ENCODE data around the gene TBC1D22A.
A peak's percentile ranks its signal among the peaks of the same experiment; 100 is the strongest.

Gene TBC1D22A

DNA sequence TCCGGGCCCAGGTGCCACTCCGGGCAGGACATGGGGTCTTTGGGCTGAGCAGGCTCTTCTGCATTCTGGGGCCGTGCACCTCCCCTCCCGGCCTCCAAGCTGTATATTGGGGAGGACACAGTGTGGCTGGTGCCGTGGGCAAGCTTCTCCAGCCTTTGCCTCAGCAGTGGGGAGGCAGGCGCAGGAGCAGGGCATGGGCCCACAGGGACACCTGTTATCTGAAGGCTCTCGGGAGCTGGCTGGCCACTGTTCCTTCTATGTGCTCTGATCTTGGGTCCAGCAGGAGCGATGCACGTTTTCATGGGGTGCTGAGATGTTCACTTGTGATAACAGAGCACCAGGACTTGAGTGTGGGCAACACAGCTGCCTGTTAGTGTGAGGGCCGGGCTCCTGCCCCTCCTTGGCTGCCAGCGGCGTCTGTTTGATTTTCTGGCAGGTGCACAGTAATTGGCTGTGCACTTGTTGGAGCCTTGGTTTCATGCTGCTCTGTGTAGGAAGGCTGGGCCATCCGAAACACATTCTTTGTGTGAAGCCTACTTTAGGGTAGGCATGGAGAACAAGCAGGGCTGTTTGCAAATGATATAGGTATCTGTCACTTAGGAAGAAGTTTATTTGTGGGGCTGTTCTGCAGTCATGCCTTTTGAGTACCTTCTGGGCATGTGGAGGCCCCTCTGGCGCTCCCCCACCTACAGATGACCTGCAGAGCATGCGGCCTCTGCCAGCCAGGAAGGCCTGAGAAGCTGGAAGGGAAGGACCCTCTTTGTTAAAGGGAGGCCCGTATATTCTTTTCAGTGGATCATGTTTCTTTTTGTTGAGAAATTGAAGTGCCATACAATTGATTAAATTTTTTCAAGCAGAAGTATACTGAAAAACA is 201.5 kb downstream of the TBC1D22A start:
- DNase-seq, result no peak

DNA sequence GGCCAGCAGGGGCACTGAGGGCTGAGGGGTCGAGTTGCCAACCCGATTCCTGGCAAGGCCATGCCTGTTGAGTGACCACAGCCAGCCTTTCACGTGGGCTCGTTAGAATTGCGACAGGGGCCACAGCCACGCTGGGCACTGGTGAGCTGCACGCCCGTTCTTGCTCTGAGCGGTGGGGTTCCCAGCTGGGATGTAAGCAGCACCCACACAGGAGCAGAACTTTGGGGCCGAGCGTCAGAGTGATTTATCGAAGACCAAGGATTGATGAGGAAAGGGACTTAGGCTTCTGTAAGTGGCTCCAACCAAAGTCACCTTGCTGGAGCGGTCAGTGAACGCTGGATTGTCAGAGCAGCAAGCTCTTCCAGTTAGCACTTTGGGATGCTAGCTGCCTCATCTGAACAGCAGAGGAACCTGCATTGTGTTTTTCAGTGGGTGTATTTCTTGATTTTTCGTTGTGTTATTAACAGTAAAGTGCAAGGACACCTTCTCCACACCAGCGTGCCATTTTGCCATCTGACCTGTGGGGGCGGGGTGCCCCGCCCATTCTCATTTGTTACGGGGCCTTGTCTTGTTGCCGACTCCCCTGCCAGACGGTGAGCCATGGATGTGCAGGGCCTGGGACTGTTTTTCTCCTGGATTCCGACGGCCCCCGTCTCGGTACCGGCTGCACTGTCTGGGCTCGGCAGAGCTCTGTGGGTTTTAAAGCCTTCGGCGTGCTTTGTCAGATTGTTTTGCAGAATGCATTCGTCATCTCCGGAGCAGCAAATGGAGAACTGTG is 202.5 kb downstream of the TBC1D22A start:
- DNase-seq, result no peak

DNA sequence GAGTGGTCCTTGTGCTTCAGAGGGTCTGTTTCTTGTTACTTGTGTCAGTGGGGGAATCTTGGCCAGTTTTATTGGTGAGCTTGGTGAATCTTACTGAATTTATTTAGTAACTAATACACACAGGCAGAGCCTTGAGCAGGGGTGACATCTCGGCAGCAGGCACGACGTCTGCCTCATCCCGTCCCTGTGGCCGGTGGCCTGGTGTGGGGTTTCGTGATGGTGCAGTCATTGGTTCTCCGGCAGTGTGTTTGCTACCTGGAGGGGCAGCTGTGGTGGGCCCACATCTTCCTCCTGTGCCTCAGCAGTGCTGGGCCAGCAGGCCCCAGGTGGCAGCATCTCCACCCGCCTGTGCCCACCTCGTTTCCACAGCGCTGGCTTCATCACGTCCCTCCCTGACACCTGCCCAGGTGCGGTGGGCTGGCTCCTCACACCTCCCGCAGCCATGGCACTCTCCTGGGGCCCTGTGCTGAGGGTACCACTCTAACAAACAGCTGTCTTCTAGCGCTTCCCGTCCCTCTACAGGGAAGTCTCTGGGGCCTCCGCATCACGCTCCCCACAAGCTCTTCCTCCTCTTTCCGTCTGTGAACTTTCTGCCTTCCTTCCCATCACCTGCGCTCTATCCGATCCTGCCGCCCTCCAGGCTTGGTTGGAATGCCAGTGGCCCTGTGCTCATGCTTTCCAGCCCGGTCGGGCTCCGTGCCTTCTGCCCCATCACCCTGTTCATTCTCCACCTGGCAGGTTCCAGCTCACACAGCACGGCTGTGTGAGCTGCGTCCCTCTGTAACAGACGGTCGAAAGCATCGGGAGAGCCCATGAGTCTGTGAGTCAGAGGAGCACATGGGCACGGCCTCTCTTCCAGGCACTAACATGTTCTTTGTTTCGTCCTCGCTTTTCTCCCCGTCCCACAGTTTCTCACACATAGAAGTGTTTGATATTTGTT is 203.4 kb downstream of the TBC1D22A start:
- no peak for DNase-seq

DNA sequence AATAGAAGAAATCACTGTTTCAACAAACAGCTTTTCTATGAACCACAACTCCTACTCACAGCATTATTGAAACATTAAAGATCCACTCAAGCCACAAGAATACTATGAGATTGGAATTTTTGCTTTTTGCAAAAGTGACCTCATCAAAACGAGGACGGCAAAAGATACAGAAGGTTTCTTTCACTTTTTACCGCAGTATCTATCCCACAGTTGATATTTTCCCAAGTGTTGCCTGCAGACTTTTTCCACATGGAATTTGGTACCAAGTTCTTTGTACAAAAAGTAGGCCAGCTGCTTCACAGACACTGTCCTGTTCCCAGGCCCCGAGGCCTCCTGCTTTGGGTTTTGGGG is 204.0 kb downstream of the TBC1D22A start:
- DNase-seq, result no peak

DNA sequence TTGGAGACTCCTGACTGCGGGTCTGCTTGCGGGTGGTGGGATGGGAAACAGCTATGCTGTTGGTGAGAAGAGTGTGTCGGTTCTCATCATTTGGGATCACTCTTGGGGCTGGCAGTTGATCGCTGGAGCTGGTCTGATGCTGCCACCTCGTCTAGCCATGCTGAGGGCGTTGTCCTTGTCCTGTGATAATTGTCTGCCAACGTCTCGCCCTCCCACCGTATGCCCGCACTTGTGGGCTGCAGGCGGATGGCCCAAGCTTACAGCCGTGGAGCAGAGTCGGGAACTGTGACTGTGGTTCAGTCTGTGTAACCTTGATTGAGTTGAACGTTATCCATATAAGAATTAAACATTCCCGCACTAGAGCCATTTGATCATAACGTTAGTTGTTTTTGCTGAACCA is 204.4 kb downstream of the TBC1D22A start:
- DNase-seq, result no peak

DNA sequence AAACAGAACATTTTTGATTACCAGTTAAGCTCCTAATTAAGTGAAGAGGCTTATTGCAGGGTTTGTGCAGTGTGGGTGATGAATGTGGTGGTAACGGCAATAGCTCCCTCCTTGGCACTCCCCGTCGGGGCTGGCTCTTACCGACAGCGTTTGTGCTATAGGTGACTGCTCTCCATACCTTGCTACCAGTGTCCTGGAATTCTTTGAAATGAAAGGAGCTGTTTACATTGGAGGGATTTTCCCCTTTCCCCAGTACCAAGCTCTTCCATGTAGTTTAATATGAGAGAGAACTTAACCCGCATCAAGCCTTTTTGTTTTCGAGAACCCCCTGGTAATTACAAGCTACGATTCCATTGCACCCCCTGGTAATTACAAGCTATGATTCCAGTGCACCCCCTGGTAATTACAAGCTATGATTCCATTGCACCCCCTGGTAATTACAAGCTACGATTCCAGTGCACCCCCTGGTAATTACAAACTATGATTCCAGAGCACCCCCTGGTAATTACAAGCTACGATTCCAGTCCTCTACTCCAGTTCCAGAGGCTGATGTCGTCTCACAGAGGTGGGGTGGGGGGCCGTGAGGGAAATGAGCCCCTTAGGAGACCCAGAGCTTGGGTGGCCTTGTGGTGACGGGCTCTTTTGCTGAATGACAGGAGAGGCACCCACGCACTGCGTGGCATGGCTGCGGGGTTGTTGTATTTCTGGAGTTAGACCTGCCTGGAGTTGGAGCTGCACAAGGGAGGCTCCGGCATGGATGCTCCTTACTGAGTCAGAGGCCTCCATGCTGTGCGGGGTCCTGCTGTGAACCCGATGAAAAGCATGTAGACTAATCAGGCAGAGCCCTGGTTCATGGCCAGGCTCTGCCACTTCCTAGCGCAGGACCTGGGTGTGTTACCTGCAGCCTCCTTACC is 205.3 kb downstream of the TBC1D22A start:
- no peak for DNase-seq

DNA sequence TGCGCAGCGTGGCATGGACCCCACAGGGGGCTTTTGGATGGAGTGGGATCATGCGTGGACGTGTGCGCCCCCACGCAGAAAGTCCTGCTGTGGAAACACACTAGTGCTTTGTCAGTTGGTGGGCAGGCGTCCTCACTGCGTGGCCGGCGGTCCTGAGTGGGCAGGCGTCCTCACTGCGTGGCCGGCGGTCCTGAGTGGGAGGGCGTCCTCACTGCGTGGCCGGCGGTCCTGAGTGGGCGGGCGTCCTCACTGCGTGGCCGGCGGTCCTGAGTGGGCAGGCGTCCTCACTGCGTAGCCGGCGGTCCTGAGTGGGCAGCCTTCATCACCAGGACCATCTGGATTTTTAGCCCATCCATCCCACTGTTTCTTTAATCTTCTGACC is 205.9 kb downstream of the TBC1D22A start:
- no peak for DNase-seq

DNA sequence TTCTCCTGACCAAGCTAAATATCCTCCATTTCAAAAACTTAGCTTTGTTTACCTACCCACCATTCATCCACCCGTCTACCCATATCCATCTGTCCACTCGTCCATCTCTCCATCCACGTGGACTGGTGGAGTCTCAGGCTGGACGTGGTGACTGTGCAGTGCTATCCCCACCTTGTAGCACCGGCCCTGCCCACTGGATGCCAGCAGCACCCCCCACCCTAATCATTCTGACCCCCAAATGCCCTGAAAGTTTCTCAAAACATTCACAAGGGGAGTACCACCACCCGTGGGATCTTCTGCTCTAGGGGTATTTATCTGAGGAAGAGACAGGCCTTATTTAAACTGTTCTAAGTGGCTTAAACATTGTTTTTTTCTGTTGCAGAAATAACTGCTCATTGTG is 206.4 kb downstream of the TBC1D22A start:
- DNase-seq, result no peak

DNA sequence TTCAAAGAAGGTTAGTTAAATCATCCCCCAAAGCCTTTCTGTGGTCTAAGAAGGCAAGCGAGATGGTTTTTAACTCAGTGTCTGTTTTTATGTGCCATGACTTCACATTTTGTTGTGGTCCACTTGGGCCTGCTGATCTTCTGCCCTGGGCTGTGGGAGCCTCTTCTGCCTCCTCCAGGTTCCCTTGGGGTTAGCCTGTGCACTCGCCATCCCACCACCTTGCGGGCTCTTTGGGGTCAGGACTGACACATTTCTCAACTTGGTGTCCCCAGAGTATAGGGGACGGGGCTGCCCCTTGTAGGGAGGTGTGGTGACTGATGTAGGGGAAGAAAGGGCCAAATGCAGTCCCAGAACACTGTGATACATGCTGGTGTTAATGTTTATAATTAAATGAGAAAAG is 207.0 kb downstream of the TBC1D22A start:
- no peak for DNase-seq

DNA sequence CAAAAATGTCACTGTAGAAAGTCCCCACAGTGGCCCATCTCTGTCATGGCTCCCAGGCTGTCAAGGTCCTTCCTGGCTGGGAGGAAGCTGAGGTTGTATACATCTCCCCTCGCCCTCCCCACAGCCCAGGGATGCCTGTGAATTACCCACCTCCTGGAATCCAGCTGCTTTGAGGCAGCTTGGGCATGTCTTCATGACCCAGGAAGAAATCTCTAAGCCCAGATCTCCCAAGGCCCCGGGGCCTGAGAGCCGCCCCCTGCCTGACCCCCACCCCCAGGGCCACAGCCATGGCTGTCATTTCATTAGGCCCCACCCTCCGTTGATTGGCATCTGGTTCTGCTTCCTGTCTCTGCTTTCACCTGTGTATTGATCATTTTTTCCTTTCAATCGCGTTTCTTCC is 207.5 kb downstream of the TBC1D22A start:
- DNase-seq, result no peak

DNA sequence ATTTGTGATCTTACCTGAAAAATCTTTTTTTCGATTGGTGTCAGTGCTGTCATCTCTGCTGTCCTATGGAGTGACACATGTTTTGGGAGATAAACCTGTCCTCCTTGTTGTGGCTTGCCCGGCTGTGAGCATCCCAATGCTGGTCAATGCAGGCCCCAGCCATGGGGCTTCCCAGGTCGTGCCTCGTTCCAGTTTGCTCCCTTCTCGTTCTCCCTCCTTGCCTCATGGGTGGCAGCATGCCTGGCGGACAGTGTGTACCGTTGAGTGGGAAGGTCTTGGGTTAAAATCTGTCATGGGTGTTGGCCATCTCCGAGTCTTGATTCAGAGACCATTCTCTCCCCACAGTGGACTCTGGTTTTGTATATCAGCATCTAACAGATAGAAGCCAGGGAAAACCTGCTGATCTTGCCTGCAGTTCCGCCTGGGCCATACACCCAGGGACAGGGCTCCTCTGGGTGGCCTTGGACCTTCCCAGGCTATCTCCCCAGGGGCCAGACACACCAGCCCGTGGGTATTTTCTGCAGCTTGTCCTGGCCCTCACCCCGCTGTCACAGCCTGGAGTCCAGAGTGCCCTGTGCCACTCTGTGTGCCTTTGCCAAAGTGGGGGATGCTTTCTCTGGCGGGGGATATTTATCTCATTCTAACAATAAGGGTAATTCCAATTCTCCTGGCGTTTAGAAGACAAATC is 208.1 kb downstream of the TBC1D22A start:
- no peak for DNase-seq

DNA sequence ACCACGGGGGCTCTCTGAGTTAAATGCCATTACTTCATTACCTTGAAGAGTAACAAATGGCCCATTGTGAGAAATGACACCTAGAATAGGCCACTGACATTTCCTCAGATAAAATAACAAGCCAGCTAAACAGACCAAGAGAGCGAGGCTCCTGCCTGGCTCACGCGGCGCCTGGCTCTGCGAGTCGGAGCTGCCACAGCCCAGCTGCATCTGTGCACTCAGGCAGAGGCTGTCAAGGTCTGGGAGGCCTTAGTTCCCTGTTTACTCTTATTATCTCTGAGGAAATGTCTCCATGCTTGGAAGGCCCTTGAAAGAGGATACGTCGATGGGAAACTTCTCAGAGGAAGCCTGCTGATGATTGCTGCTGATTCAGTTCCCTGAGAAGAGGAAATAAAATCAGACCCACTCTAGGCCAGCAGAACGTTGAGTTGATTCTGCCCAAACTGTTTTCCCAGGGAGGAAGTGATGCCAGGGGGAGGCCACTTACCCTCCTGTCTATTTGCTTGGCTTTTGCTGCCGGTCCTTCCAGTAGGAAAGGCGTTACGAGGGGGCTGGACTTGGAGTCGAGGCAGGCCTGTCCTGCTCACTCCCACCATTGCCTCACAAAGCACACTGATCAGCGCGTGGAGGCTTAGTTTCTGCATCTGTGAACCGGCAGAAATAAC is 208.8 kb downstream of the TBC1D22A start:
- DNase-seq, result peak; percentile 20

DNA sequence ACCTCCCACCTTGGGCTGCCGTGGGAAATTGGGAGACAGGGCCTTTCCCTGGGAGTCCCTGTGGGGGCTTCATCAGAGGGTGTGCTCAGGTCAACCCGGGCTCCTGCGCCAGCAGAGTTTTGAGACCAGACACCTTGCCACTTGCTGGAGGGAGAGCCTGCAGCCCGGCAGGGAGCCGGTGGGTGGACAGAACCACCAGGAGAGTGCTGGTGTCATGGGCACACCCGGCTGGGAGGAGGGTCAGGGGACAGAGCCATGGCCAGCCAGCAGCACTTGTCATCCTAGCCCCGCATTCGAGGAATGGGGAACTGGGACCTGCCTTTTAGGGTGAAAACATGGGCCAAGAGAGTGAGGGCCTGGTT is 209.3 kb downstream of the TBC1D22A start:
- no peak for DNase-seq

DNA sequence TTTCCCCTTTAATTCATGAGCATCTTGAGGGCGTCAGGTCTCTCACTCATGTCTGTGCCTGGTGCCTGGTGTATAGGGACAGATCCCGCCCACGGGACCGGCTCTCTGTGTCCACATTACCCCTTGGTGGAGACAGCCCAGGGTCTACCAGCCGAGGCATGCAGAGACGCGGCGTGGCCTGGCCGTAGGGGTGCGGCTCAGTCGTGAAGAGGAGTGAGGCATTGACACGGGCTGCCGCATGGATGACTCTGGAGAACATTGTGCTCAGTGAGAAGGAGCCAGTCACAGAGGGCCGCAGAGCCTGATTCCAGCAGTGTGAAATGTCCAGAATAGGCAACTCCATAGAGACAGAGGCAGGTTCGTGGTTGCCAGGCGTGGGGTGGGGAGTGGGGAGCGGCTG is 209.8 kb downstream of the TBC1D22A start:
- DNase-seq, result no peak

DNA sequence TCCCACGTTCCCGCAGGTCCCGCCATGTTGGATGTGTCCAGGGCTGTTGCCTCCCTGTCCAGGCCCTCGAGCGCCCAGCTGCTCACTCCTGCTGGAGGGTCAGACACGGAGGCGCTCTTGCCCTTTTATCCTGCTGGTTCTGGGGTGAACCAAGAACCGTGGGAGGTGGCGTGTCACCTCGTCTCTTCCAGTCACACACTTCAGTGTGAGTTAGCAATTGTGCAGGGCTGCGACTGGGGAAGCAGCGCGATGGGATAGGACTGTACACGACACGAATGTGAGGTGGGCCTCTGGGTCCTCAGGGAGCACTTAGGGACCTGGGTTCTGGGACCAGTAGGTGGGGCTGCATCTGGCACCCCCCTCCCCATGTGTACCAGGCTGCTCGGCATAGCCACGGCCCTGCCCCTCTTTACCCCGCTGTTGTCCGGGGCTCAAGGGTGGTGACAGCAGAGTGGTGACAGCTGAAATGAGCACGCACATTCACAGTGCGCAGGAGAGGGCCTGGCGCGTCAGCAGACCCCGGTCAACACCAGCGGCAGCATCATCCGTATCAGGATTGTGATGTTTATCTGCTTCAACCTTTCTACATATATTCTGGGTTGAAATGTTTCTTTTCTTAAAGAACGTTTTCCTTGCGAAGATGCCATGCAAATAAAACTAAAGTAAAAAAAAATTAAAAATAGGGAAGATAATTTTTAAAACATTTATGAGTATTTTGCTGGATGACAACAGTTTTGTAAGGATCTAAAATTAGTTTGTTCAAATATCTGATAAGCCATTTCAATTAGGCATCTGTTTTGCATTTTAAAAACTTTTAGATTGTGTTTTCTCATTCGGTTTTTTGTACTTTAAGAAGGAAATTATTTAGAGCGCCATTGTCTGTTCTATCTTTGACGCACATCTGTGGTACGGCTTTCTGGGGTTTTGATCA is 210.7 kb downstream of the TBC1D22A start:
- DNase-seq, result no peak

DNA sequence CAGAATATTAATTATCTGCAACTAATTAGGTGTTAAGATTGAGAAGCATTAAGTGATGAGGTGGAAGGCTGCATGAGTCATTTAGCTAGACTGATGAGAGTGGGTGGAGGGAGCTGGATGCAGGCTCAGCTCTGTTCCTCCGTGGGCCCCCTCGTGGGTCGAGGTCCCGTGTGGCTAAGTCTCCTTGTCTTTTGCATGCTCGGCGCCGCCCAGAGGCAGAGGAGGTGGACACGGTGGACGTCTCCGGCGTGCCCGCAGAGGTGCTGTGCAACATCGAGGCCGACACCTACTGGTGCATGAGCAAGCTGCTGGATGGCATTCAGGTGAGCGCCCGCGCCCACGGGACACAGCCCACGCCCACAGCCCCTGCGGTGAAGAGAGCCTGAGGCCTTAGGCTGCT is 211.6 kb downstream of the TBC1D22A start:
- DNase-seq, result no peak

DNA sequence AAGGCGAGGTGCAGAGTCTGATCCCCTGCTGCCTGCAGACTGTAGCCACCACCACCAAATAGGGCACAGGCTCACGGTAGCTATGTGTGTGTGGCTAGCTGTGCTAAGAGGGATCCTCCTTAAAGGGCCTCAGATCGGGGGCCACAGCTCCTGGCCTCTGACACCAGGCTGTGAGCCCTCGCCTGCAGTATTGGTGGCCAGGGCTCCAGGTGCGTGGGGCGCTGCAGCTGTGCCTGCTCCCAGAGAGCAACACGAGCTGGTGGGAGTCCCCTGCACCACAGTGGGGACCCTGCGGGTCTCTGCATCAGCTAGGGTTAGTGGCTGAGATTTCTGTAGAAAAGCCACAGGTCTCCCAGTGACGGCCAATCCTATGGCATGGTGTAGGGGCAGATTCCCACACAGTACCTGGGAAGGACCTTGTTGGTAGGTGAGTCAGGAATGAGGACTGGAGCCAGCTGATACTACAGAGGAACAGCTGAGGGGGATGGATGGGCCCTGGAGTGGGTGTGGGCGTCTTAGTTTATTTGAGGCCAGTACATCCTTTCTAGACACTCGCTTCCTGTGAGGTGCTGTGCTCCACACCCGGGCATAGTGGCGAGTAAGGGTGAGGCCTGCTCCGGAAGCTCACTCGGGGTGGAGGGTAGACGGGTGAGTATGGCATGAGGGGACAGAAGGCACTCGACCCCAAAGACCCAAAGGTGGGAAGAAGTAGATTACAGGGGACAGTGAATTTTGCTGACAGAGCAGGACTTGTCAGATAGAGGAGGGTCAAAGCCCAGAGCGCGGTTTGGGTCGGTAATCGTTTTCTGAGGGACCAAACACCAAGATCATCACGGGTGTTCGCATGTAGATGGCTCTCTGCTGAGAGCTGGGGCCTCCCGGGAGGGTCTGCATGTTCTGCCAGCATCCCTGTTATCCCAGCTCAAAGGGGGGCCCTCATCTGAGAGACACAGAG is 212.5 kb downstream of the TBC1D22A start:
- no peak for DNase-seq

DNA sequence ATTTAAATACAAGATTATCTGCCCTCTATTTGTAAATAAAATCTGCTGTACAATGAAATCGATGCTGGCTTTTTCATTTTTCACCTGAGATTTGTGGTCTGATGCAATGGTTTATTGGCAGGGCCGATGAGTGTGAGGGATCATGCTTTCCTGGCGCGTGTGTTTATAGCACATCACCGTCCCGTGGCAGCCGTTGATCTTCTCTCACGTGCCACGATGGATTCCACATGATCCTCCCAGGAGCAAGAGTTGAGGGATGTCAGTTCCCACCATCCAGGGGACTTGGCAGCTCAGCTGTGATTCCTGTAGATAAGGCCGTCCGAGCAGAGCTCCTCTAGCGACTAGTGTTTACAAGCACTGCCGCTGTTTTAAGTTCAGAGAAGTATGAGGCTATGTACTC is 213.7 kb downstream of the TBC1D22A start:
- DNase-seq, result no peak

DNA sequence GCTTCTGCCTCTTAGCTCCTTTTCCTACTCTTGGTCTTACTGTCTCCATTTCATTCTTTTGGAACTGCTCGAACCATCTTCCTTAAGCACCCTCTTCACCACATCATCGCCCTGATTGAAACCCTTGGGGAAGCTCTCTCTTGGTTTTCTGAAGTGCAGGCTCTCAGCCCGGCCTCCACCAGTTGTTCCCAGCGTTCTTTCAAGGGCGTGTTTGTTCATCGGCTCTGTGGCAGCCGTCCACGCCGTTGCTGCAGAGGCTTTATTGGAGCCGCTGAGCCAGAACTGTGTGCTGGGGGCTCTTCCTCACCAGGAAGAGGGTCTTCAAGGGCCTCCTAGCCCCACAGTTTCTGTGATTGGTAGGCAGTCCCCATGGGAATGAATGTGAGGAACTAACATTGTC is 214.1 kb downstream of the TBC1D22A start:
- no peak for DNase-seq
